ENCODE measurements around the gene ZNF782. TPM values are rescaled to one million over a fixed set of nuclear protein-coding genes. Genes with fewer than 3 reads are reported as not detected.
"Not testable (repeated sequence)": the region's sequence is repeated elsewhere in the genome, so short reads cannot be mapped to it uniquely, and the experiment has no call there.

The ZNF782 gene
- 2.1 and 4.7 TPM in 2 replicates for polyA plus RNA-seq (2014; cell fraction: cytosol; rRNA removed)
- 7.4 and 10.8 TPM in 2 replicates for polyA plus RNA-seq (2014; cell fraction: nucleus; rRNA removed)

DNA sequence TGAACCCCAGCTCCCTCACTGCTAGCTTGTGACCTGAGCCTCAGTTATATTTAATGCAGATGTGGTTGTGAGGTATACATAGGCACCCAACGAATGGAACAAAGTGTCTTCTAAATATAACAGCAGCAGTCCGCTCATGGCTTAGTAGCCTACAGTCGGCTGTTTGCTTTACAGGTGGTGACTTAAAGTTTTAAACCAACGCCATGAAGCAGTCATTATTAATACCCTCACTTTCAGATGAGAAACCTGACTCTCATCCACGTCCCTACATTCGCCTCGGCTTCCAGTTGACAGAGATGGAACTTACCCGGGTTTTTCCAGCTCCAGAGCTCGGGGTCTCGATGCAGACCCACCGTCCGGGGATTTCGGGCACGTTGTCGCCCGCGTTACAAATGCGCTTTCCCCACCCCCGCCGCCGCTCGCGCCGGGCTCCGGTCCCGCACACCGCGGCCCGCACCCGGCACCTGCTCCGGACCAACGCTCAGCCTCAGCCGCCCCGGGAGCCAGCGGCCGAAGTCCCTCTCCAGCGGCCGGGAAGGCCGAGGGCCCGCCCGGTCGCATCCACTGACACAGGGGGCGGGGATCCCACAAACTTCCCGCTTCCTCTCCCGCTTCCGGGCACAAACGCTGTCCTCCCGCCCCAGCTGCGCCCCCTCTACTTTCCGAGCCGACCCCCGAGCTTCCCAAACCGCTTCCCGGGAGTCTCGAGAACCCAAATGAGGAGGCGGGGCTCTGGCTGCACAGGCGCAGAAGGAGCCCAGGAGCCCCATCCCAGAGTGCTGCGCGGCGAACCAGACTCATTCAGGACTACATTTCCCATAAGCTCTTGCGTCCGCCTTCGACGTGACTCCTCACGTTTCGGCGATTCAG is at the start of gene ZNF782:
Gene ZNF782, minus strand, starts transcription at position 734 of the 870 bp plus-strand sequence. CDS start 2,553 bp downstream, outside the sequence.
- DNase-seq (ENCODE audit: low spot score): peak; percentile 96

DNA sequence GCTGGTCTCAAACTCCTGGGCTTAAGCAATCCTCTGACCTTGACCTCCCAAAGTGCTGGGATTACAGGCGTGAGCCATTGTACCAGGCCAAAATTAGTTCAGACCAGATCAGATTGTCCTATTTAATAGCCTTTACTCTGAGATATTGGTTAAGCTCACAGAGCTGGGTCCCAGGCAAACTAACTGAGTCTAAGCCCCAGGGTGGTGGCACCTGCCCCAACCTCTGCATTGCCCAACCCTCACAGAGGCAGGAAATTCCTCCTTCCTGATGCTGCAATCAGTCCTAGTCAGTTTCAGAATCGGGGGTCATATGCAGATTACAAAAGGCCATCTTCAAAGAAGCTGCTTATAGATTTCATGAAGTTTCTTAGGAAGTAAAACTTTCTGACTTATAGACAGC is 45.7 kb upstream of the ZNF782 start:
- not testable (repeated sequence) for DNase-seq (ENCODE audit: low spot score)

DNA sequence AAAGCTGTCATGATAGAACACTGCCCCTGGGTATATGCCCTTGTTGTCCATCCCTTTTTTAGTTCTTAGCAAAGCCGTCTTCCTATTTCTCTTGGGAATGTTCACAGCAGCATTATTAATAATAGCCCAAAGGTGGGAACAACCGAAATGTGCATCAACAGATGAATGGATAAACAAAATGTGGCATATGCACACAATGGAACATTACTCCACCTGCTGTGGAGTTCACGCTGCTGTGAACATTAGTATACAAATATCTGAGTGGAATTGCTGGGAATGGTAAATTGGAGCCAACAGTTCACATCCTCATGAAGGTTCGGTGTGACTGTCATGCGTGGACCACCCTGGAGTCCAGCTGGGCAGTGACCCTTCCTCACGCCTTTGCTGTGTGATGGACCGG is 37.8 kb upstream of the ZNF782 start:
- DNase-seq (ENCODE audit: low spot score): no peak

DNA sequence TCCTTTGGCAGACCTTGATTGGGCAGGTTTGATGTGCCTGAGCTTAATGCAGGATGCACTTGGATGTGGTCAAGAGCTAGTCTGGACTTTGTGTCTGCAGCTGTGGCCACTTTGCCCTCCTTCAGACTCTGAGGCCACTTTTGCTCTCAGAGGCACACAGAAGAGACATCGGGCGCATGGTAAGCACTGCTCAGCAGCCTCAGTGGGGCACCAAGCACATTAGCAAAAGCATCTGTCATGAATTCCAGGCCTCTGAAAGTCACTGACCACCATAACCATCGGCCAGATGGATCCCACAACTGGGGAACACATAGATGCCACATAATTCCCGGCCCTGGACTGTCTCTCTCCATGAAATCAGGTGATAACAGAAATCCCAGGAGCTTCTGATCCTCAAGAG is 34.3 kb upstream of the ZNF782 start:
- DNase-seq (ENCODE audit: low spot score): no peak

DNA sequence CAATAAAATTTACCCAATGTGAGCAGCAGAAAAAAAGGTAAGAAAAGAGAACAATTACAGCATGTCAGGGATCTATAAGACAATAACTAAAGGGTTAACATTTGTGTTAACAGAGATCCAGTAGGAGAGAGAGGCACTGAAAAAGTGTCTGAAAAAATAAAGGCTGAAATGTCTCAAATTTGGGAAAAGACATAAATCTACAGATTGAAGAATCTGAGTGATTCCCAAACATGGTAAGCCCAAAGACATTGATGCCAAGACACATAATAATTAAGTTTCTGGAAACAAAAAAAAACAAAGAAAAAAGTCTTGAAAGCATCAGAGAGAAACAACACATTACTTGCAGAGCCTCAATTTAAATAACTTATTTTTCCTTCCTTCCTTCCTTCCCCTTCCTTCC is 31.1 kb upstream of the ZNF782 start:
- no peak for DNase-seq (ENCODE audit: low spot score)

DNA sequence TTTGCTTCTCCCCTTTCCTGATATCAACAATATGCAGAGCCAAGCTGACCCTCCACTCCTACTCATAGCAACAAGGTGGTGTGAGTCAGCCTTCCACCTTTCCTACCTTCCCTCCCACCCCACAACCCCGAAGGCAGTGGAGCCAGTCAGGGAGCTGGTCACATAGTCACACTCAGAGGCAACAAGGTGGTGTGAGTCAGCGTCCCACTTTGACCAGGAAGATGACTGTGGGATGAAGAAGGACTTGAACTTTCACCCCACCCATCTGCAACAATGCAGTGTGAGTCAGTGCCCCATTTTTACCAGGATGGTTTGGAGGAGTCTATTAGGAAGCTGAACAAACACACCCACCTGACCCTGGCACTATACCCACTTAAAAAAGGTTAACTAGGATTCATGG is 30.1 kb upstream of the ZNF782 start:
- no peak for DNase-seq (ENCODE audit: low spot score)

DNA sequence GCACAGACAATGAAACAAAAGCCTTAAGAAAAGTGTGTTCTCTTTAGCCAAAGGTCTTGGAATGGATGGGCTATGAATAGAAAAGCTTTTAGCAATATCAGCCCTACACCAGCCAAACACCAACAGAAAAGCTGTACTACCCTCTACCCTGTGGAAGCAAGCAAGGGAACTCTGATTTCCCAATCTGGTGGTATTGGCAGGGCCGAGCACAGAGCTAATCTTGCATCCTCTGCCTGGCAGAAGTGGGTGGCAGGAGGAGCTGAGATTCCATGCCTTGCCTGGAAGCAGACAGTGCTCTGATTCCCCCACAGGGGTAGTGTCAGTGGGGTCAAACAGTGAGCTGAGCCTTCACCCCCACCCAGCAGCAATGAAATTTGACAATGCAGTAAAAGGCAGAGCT is 29.6 kb upstream of the ZNF782 start:
- no peak for DNase-seq (ENCODE audit: low spot score)

DNA sequence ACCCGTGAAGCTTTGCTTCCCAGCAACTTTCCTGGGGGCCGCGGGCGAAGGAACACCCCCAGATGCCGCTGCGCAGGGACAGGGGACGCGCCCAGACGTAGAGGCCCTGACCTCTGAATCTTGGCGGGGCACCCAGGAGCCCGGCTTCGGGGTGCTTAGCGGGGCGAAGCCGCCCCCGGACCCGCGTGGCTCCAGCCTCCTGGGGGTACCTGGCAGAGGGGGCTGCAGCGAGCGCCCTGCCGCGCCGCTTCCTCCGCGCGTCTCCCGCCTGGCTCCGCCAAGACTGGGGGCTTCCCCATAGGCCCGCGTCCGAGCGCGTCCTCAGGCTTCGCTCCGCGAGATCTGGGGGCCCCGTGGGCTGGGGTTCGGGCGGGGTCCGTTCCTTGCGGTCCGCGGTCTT is 23.0 kb upstream of the ZNF782 start:
- no peak for DNase-seq (ENCODE audit: low spot score)

DNA sequence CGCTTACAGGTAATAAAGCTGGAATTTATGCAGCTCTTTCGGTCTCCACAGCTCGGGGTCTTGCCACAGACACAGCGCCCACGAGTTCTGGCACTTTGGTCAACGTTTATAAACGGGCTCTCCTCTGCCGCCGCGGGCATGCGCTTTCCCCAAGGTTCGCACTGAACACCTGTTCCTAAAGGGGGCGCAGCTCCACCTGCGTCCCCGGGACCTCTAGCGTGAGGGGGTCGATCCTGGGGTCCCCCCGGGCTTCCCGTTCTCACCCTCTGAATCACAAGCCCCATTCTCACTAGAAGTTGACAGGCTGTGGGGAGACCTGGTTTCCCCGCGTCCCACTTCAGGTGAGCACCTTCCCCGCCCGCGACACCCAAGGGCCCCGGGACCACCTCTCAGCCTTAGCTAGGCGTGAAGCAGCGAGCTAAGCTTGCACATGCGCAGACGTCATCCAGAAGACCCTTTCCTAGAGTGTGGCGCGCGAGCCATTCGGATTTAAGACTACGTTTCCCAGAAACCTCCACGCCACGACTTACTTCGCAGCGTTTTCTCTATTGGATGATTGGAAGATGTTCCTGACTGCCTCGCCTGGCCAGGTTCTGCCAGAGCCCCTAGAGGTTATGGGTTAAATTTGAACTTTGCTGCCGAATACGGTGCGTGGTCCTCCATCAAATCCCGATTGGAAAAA is 21.3 kb upstream of the ZNF782 start:
- peak; percentile 96 for DNase-seq (ENCODE audit: low spot score)

DNA sequence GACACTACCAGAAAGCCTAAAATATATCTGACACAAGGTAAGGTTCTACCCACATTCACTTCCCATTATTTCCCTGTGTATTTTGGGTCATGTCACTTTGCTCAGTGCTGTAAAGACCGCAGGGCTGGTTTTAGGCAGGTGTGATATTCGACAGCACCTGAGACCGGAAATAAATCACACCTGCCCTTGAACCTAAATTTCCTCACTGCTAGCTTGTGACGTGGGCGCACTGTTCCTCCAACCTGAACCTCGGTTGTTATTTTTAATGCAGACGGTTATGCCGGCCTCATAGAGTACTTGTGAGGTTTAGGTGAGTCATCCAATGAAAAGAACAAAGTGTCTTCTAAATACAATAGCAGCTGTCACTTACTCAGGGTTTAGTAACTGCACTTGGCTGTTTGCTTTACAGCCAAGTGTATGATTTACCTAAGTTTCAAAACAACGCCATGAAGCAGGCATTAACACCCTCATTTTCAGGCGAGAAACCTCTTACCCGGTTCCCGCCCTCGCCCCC is 20.7 kb upstream of the ZNF782 start:
- no peak for DNase-seq (ENCODE audit: low spot score)

DNA sequence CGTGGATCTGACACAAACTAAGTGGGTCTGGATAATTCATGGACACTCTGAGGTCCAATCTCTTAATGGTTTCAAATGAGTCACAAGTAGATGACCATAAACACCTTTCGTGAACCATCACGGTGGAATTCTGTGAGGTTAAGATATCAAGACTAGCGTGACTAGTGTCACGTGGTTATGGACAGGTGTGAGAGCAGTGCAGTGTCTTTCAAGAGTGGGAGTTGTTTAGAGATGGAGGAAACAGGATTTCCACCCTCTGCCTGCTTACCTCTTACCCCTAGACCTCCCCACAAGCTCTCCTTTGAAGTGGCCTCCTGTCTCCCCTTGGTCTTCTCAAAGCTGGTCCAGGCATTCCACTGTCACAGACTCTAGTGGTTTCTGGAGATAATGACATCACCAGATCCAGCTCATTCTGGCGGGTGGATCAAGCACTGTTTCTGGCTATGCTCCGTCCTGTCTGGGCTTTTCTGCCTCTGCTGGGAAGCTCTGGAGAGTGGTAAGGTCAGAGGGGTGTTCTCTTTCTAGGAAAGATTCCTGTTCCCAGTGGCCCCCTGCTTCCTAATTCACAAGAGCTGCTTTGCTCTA is 20.0 kb upstream of the ZNF782 start:
- no peak for DNase-seq (ENCODE audit: low spot score)

DNA sequence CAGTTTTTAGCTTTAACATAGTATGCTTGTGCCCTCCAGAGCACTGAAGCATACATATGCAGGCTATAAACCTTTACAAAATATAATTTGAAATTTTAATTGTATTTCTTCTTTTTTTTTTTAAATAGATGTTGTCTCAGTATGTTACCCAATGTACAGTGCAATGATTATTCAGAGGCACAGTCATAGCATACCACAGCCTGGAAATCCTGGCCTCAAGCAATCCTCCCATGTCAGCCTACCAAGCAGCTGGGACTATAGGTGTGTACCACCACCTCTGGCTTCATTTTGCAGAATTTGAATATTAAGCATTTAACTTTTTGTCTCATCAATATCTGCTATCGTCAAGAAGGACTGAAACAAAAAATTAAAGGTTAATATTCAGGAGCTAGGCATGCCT is 16.9 kb upstream of the ZNF782 start:
- DNase-seq (ENCODE audit: low spot score): no peak

DNA sequence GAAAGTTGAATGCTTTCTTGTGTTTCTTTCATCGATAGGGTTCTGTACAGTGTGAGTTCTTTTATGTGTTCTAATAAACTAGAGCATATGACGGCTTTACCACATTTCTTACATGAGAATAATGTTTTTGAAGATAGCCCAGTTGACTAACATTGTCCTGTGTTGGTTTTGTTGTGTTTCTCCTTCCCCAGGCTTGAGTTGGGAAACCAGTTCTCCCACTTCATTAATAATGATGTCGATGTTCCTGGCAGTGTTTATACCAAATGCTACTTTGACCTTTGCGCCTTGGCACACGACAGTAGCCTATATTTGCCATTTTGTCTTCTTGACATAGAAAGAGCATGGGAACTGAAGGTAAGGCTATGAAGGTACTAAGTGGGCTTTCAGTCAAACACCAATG is 14.4 kb upstream of the ZNF782 start:
- DNase-seq (ENCODE audit: low spot score): no peak

DNA sequence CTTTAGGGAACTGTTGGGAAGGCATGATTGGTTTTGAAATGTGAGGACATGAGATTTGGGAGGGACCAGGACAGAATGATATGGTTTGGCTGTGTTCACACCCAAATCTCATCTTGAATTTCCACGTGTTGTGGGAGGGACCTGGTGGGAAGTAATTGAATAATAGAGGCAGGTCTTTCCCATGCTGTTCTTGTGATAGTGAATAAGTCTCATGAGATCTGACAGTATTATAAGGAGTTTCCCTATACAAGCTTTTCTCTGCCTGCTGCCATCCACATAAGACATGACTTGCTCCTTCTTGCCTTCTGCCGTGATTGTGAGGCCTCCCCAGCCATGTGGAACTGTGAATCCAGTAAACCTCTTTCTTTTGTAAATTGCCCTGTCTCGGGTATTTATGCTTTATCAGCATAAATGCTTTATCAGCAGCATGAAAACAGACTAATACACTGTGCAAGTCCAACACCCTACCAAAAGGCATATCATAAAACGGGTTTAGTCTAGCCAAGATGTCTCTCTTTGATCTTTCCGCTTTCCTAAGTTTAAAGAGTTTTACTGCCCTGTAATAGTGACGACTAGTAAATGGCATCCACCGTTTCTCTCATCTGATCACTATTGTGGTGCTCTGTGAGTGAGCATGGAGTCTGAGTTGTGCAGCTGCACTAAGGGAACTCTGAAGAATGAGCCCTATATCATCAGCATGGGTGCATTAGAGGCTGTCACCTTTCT is 12.9 kb upstream of the ZNF782 start:
- DNase-seq (ENCODE audit: low spot score): no peak

DNA sequence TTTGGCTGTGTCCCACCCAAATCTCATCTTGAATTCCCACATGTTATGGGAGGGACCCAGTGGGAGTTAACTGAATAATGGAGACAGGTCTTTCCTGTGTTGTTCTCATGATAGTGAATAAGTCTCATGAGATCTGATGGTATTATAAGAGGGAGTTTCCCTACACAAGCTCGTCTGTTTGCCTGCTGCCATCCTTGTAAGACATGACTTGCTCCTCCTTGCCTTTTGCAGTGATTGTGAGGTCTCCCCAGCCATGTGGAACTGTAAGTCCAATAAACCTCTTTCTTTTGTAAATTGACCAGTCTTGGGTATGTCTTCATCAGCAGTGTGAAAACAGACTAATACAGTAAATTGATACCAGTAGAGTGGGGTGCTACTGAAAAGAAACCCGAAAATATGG is 10.9 kb upstream of the ZNF782 start:
- not testable (repeated sequence) for DNase-seq (ENCODE audit: low spot score)

DNA sequence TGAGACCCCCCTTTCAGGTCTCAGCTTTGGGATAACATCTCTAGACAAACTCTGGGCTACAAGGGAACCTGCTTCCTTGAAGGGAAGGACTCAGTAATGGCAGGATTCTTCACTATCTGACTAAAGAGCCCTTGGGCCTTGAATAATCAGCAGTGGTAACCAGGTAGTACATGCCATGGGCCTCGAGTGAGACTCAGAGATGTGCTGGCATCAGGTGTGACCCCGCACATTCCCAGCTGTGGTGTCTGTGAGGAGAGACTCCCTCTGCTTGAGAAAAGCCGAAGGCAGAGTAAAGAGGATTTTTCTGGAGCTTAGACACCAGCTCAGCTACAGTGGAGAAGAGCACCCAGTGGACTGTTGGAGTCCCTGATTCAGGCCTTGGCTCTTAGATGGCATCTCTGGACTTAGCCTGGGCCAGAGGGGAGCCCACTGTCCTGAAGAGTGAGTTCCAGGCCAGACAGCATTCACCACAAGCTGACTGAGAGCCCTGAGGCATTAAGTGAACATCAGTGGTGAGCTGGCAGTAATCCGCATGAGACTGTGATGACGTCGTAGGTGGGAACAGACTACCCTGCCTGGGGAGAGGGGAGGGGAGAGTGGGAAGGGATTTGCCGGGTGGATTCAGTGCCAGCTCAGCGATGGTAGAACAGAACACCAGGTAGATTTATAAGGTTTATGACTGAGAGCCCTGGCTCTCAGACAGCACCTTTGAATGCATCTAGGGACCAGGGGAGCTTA is 5.3 kb upstream of the ZNF782 start:
- DNase-seq (ENCODE audit: low spot score): no peak

DNA sequence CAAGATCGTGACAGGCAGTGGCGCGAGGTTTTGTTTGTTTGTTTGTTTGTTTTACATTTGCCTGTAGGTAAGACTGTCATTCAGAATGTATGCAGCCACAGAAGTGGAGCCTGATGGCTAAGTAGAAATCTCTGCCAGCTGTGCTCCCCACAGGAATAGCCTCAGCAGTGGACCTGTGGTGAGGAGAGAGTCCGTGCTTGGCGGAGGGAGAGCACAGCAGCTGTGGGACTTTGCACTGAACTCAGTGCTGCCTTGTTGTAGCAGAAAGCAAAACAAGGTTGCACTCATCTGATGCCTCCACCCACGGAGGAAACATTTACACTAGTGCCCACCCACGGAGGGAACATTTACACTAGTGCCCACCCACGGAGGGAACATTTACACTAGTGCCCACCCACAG is 4.4 kb upstream of the ZNF782 start:
- DNase-seq (ENCODE audit: low spot score): no peak

DNA sequence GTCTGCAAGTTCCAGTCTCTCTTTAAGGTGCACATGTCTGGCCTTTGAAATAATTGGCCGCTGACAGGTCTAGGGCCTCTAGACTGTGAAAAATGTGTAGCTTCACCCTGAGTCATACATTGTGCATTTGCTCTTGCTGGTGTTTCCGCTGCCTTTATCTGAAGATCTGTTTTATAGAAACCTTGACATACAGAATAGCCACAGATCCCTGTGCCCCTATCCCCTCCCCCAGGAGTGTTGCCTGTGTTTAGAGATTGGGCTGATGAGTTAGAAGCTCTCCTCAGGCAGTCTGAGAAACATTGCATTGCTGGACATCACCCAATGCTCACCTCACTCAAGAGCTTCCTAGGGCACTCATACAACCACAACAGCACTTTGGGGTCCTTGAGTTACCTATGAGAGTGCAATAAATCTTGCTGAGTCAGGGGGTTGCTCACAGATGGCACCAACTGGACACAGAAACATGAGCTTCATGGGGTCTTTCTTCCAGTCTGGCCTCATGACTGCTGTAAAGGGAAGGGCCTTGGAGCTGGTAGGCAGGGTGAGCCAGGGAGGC is 3.8 kb upstream of the ZNF782 start:
- DNase-seq (ENCODE audit: low spot score): no peak

DNA sequence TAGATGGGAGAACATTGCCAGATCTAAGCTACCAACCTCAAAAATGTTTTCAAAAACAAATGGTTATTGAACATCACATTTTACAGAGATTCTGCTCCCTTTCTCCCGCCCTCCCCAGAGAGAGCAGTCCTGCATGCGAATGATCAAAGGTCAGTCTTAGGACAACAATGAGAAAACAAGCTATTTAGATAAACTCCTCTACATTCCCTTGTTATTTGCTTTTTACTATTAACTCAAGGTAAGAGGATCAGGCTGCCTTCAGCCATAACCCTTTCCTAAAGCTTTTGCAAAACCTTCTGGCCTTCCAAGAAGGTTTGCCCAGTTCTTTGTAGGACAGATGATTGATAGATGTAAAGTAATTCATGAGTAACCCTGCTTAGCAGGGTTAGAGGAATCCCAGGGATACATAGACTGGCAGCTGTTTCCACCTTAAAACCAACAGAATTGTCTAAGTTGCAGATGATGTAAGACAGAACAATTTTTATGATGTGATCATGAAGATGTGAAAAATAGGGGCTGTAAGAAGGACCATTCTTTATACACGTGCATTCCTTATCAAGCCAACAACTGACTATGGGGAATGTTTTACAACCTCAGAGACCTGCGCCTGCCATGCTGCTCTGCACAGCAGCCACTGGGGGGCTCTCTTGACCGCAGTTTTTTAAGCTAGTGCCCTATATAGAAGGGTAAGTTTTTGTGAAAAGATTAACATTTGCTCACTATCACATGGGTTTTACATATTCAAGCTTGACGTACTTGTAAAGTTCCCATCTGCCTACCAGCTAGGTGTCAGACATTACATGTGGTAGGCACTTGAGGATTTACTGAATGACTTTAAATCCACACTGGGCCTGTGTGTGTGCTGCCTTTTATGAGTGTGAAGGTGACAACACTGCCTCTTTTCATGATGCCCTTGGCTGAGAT is 2.3 kb upstream of the ZNF782 start:
- peak; percentile 52 for DNase-seq (ENCODE audit: low spot score)
